BJ (cell line): ENCODE data around the gene STK32C. TPM values are rescaled to one million over a fixed set of nuclear protein-coding genes. Genes with fewer than 3 reads are reported as not detected.

Experiments
- CTCF ChIA-PET: fragments of 350-600 bp; formaldehyde crosslinking; extraction: SDS; loops from one replicate; lab custom pipeline; 2021; ENCODE audit warnings: antibody characterized with exemption, inconsistent platforms; lab: Yijun Ruan, JAX
- POLR2A ChIA-PET: fragments of 300-600 bp; sonication (Branson Sonifier 250); formaldehyde crosslinking; extraction: SDS; loops from one replicate; lab custom pipeline; 2021; ENCODE audit warnings: antibody characterized with exemption; lab: Charles Lee
- DNase-seq: peaks from one replicate; pipeline ENCODE4 v3.0.0-alpha.2; 2011; ENCODE audit warnings: low read depth
- H3K27me3 ChIP-seq: 2 replicates; pipeline ENCODE4 v1.6.0; 2011; ENCODE audit warnings: low read length; ENCODE audit not compliant: control insufficient read depth, insufficient read depth
- H3K36me3 ChIP-seq: 2 replicates; pipeline ENCODE4 v1.5.1; 2011; ENCODE audit warnings: low read length; ENCODE audit not compliant: control insufficient read depth, insufficient read depth
- H3K4me3 ChIP-seq: 2 replicates; pipeline ENCODE4 v1.5.1; 2011; ENCODE audit warnings: low read depth, mild to moderate bottlenecking, control low read depth, low read length
- polyA plus RNA-seq: library from polyadenylated mRNA; depleted of rRNA; stranded (reverse); fragments of >200 nt; gene quantifications from 2 replicates; pipeline ENCODE4 v1.2.3, GENCODE V29; 2011
- TF ChIP-seq, protein P1 (sequence below): IDR thresholded peaks from 2 replicates; pipeline ENCODE4 v1.5.1; 2011; ENCODE audit warnings: low read depth, mild to moderate bottlenecking, control low read depth, inconsistent platforms, low read length, moderate library complexity; ENCODE audit not compliant: insufficient read depth

Gene STK32C
- polyA plus RNA-seq, 1 experiment, result 12.1 TPM

DNA sequence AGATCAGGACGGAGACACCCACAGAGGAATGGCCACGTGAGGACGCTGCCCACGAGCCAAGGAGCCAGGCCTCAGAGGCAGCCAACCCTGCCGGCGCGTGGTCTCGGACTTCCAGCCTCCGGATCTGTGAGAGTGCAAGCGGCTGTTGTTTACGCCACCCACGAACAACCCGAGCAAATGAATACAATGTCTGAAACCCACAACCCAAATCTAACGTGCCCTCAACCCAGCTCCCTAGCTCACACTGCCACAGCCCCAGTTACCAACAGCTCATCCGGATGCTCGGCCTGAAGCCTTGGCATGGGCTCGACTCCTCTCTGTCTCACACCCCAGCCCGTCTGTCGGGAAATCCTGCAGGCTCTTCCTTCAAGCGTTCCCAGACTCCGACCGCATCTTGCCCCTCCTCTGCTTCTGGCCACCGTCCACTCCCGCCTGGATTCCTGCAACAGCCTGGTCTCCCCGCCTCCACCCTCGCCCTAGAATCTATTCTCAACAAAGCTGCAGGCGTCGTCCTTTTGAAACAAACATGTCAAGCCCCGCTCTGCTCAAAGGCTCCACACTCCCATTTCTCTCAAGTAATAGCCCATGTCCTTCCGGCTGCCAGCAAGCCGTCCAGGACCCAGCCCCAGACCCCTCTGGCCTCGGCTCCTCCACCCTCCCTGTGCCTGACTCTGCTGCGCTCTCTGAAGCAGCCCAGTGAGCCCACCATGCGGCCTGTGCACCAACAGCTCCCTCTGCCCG, 35.3 kb downstream of the STK32C start:
- peak; percentile 19 for DNase-seq
- TF ChIP-seq, protein P1, sequence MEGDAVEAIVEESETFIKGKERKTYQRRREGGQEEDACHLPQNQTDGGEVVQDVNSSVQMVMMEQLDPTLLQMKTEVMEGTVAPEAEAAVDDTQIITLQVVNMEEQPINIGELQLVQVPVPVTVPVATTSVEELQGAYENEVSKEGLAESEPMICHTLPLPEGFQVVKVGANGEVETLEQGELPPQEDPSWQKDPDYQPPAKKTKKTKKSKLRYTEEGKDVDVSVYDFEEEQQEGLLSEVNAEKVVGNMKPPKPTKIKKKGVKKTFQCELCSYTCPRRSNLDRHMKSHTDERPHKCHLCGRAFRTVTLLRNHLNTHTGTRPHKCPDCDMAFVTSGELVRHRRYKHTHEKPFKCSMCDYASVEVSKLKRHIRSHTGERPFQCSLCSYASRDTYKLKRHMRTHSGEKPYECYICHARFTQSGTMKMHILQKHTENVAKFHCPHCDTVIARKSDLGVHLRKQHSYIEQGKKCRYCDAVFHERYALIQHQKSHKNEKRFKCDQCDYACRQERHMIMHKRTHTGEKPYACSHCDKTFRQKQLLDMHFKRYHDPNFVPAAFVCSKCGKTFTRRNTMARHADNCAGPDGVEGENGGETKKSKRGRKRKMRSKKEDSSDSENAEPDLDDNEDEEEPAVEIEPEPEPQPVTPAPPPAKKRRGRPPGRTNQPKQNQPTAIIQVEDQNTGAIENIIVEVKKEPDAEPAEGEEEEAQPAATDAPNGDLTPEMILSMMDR, result no peak
- CTCF ChIA-PET, result interaction anchor here (0.7 kb wide), 1 partner anchor 25 kb away, joined by 3 read pairs; no protein-coding TSS in a partner anchor
- H3K27me3 ChIP-seq, result 0 out of 2 replicates have a peak, but pooled peaks cover 2% of the 10 kb centered on the region
- no peaks in the 10 kb centered on the region for H3K36me3 ChIP-seq
- POLR2A ChIA-PET, result no interaction called here
- H3K4me3 ChIP-seq, result no peak overlapping the region

DNA sequence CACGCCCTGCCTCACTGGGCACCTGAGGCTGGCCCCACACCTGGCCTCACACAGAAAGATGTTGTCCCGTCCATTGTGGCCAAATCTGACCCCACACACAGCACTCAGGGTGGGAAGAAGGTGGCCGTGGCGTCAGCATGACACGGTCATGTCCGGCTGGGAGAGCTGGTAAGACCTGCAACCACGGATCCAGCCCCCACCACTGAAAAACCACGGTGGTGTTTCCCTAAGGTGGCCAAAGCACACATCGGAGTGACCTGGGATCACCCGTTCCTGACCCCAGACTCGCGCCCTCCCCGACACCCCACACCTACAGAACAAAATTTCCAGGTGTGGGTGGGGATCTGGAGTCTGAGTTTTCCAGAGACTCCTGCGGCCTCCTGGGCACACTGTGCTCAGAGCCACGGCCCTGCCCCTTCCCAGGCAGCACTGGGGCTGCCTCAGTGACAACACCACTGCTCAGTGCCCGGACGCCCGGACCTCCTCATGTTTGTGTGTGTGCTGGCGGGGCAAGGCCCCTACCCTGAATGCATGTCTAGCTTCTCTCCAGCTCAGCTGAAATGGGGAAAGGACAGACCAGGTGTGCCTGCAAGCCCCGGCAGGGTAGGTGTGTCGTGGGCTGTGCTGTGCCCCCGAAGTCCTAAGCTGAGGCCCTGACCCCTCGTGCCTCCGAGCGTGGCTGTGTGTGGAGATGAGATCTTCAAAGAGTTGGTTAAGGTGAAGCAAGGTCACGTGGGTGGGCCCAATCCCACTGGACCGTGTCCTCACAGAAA, 36.1 kb downstream of the STK32C start:
- TF ChIP-seq, protein P1, result no peak
- Histone ChIP-seq H3K4me3 (no peak overlapping the region), H3K27me3 (0 out of 2 replicates have a peak, but pooled peaks cover 2% of the 10 kb centered on the region), H3K36me3 (no peaks in the 10 kb centered on the region)
- no peak for DNase-seq
- ChIA-PET POLR2A (no interaction called here), CTCF (interaction anchor here (0.7 kb wide), 1 partner anchor 26 kb away, joined by 3 read pairs; no protein-coding TSS in a partner anchor)

GRCh38 chr10:132270721-132271457, 36.9 kb downstream of the STK32C start:
- Histone ChIP-seq H3K36me3 (no peaks in the 10 kb centered on the region), H3K4me3 (no peak overlapping the region), H3K27me3 (0 out of 2 replicates have a peak, but pooled peaks cover 2% of the 10 kb centered on the region)
- ChIA-PET POLR2A (no interaction called here), CTCF (no interaction called here)
- TF ChIP-seq, protein P1, result no peak
- DNase-seq, result no peak

GRCh38 chr10:132270256-132270655, 37.5 kb downstream of the STK32C start:
- POLR2A ChIA-PET, result no interaction called here

More at GRCh38 chr10:132270256-132270655, 37.5 kb downstream of the STK32C start:
- Histone ChIP-seq H3K27me3 (0 out of 2 replicates have a peak, but pooled peaks cover 2% of the 10 kb centered on the region), H3K36me3 (no peaks in the 10 kb centered on the region), H3K4me3 (no peak overlapping the region)
- DNase-seq, result no peak
- CTCF ChIA-PET, result no interaction called here
- TF ChIP-seq, protein P1, result no peak
